Cardiac fibroblast (primary cell): ENCODE data around the gene CDH11.

Experiments
- DNase-seq, 2 donors: peaks; one replicate each; pipeline versions ENCODE4 v3.0.0 to v3.0.0-alpha.2; 2010; ENCODE audit warnings: low read depth in 2 of 2
- H3K4me3 ChIP-seq, 2 donors: replicated peaks in 1 of 2; 1 replicate in 1 of 2; 2 replicates in 1 of 2; pipeline ENCODE4 v1.5.1; 2011; ENCODE audit warnings: low read depth in 2 of 2, low read length in 2 of 2, mild to moderate bottlenecking in 2 of 2, moderate library complexity in 1 of 2
- CTCF ChIP-seq: IDR thresholded peaks from one replicate; pipeline ENCODE4 v1.5.1; 2011; ENCODE audit warnings: low read depth, mild to moderate bottlenecking, low read length, inconsistent platforms

Gene CDH11

GRCh38 chr16:65077181-65077580 is 44.7 kb downstream of the CDH11 start:
- no peak for TF ChIP-seq CTCF
- DNase-seq, result no peak
- no peak overlapping the region for H3K4me3 ChIP-seq

- DNase-seq, result no peak
- H3K4me3 ChIP-seq, result no peak overlapping the region
- no peak for TF ChIP-seq CTCF
These were observed 46.0 kb downstream of the CDH11 start for GRCh38 chr16:65075877-65076276.

- peak overlapping the region in 1 of 2 donors; percentile 2 for H3K4me3 ChIP-seq
- no peak for TF ChIP-seq CTCF
- DNase-seq, result peak; percentile 29 to 74
These were observed 50.2 kb downstream of the CDH11 start for GRCh38 chr16:65071433-65072311.

- TF ChIP-seq CTCF, result no peak
- DNase-seq, result peak; percentile 95 to 99
- H3K4me3 ChIP-seq, result peak overlapping the region in 1 of 2 donors; percentile 2
These were observed 50.9 kb downstream of the CDH11 start for GRCh38 chr16:65070831-65071432.

GRCh38 chr16:65069766-65070165 is 52.1 kb downstream of the CDH11 start:
- DNase-seq, result peak in 1 of 2 donors; percentile 75
- TF ChIP-seq CTCF, result no peak
- H3K4me3 ChIP-seq, result no peak overlapping the region

- DNase-seq, result peak; percentile 68 to 97
- no peak for TF ChIP-seq CTCF
- H3K4me3 ChIP-seq, result no peak overlapping the region
These were observed 52.8 kb downstream of the CDH11 start for GRCh38 chr16:65069065-65069464.
